ENCODE measurements around the gene CRAMP1.

- TF ChIP-seq EZH2 (IDR thresholded peaks at IDR 0.05; ENCODE audit: borderline replicate concordance, low read depth, low read length, severe bottlenecking) (no peak), CTCF (IDR thresholded peaks at IDR 0.05; ENCODE audit: extremely low read depth in 1 of 2, insufficient read depth in 1 of 2, low read depth in 1 of 2, low read length in 2 of 2) (no peak), POLR2A (IDR thresholded peaks at IDR 0.05; ENCODE audit: low read depth, low read length) (no peak), POLR2AphosphoS5 (IDR thresholded peaks at IDR 0.05; ENCODE audit: insufficient read depth, low read depth, low read length) (no peak), MAX (IDR thresholded peaks at IDR 0.05; ENCODE audit: insufficient read depth, insufficient read length) (no peak), MYC (IDR thresholded peaks at IDR 0.05; ENCODE audit: low read depth, low read length) (no peak), GATA2 (IDR thresholded peaks at IDR 0.05; ENCODE audit: insufficient read depth, insufficient read length, low read depth, low read length) (no peak), JUN (IDR thresholded peaks at IDR 0.05; ENCODE audit: borderline replicate concordance, insufficient read depth, insufficient read length, low read depth) (no peak)
Measured at GRCh38 chr16:1571012-1571671, 41.0 kb upstream of the CRAMP1 start.
